GM06990 (cell line): ENCODE measurements around the gene ZNF462.

ENCODE experiments used
- DNase-seq: peaks from one replicate; pipeline ENCODE4 v3.0.0-alpha.2; 2011; ENCODE audit not compliant: insufficient read length; ENCODE audit errors: extremely low read depth
- H3K27me3 ChIP-seq: replicated peaks from 2 replicates; pipeline ENCODE4 v1.6.0; 2011; ENCODE audit warnings: low read length; ENCODE audit not compliant: control insufficient read depth, insufficient read depth
- H3K36me3 ChIP-seq: 2 replicates; pipeline ENCODE4 v1.5.1; 2011; ENCODE audit warnings: low read length; ENCODE audit not compliant: control insufficient read depth, insufficient read depth
- H3K4me3 ChIP-seq: replicated peaks from 2 replicates; pipeline ENCODE4 v1.5.1; 2011; ENCODE audit warnings: low read depth, mild to moderate bottlenecking, control low read depth, low read length
- CTCF ChIP-seq: IDR thresholded peaks from 2 replicates; pipeline ENCODE4 v1.5.1; 2011; ENCODE audit warnings: low read length, control low read depth, mild to moderate bottlenecking, inconsistent platforms; ENCODE audit not compliant: insufficient read depth, poor library complexity, severe bottlenecking

Gene ZNF462

GRCh38 chr9:106911951-106912350 is 49.0 kb downstream of the ZNF462 start:
- Histone ChIP-seq H3K4me3 (no peak overlapping the region), H3K36me3 (no peaks in the 10 kb centered on the region), H3K27me3 (no peaks in the 10 kb centered on the region)
- TF ChIP-seq CTCF = no peak
- no peak for DNase-seq

- TF ChIP-seq CTCF = no peak
- DNase-seq = no peak
Observed at GRCh38 chr9:106913276-106913675, 50.3 kb downstream of the ZNF462 start.

GRCh38 chr9:106915851-106916250 is 52.9 kb downstream of the ZNF462 start:
- TF ChIP-seq CTCF = no peak
- no peaks in the 10 kb centered on the region for H3K27me3 ChIP-seq

More at GRCh38 chr9:106913276-106913675, 50.3 kb downstream of the ZNF462 start:
- H3K36me3 ChIP-seq = no peaks in the 10 kb centered on the region
- no peaks in the 10 kb centered on the region for H3K27me3 ChIP-seq
- H3K4me3 ChIP-seq = no peak overlapping the region

GRCh38 chr9:106916466-106917235 is 53.7 kb downstream of the ZNF462 start:
- TF ChIP-seq CTCF = no peak
- Histone ChIP-seq H3K27me3 (no peaks in the 10 kb centered on the region), H3K4me3 (no peak overlapping the region), H3K36me3 (no peaks in the 10 kb centered on the region)
- no peak for DNase-seq

More at GRCh38 chr9:106915851-106916250, 52.9 kb downstream of the ZNF462 start:
- DNase-seq = no peak
- Histone ChIP-seq H3K36me3 (no peaks in the 10 kb centered on the region), H3K4me3 (no peak overlapping the region)

- no peaks in the 10 kb centered on the region for H3K36me3 ChIP-seq
- H3K27me3 ChIP-seq = no peaks in the 10 kb centered on the region
- DNase-seq = no peak
- TF ChIP-seq CTCF = no peak
- H3K4me3 ChIP-seq = no peak overlapping the region
Observed at GRCh38 chr9:106918825-106919509, 56.0 kb downstream of the ZNF462 start.
